GM18951 (cell line): ENCODE data around the gene DGKH.

Experiments used
- POLR2A ChIP-seq: IDR thresholded peaks from 4 replicates; pipeline ENCODE4 v1.6.1; 2011; ENCODE audit warnings: mild to moderate bottlenecking; ENCODE audit not compliant: insufficient read length, insufficient read depth; ENCODE audit errors: extremely low read depth
- in situ Hi-C: fragments of 300-500 bp; cut with MboI; formaldehyde crosslinking; loops from one replicate; pipeline ENCODE4 v1.12.0; 2022; ENCODE audit warnings: low sequenced_read_pairs, mixed read lengths, inconsistent platforms; ENCODE audit not compliant: unreplicated experiment

DGKH gene

GRCh38 chr13:42099962-42100675 is 51.7 kb downstream of the DGKH start:
- TF ChIP-seq POLR2A = no peak
- in situ Hi-C loops = loop anchor here (10.0 kb wide), 2 partner anchors 195 to 435 kb away; no protein-coding TSS in a partner anchor

GRCh38 chr13:42100960-42101359 is 52.5 kb downstream of the DGKH start:
- in situ Hi-C loops = loop anchor here (10.0 kb wide), 2 partner anchors 196 to 436 kb away; no protein-coding TSS in a partner anchor
- no peak for TF ChIP-seq POLR2A

- TF ChIP-seq POLR2A = no peak
- in situ Hi-C loops = loop anchor here (10.0 kb wide), 2 partner anchors 197 to 437 kb away; no protein-coding TSS in a partner anchor
Observed at GRCh38 chr13:42101821-42102585, 53.6 kb downstream of the DGKH start.

GRCh38 chr13:42102961-42103865 is 54.8 kb downstream of the DGKH start:
- in situ Hi-C loops = loop anchor here (10.0 kb wide), 2 partner anchors 198 to 438 kb away; no protein-coding TSS in a partner anchor
- TF ChIP-seq POLR2A = no peak

- no peak for TF ChIP-seq POLR2A
- in situ Hi-C loops = loop anchor here (10.0 kb wide), 2 partner anchors 202 to 442 kb away; no protein-coding TSS in a partner anchor
Observed at GRCh38 chr13:42106998-42107397, 58.5 kb downstream of the DGKH start.

- in situ Hi-C loops = loop anchor here (10.0 kb wide), 2 partner anchors 203 to 443 kb away; no protein-coding TSS in a partner anchor
- TF ChIP-seq POLR2A = no peak
Observed at GRCh38 chr13:42107421-42107820, 59.0 kb downstream of the DGKH start.

- TF ChIP-seq POLR2A = no peak
- in situ Hi-C loops = loop anchor here (10.0 kb wide), 2 partner anchors 203 to 443 kb away; no protein-coding TSS in a partner anchor
Observed at GRCh38 chr13:42108217-42108616, 59.8 kb downstream of the DGKH start.

- in situ Hi-C loops = loop anchor here (10.0 kb wide), 2 partner anchors 205 to 445 kb away; no protein-coding TSS in a partner anchor
- no peak for TF ChIP-seq POLR2A
Observed at GRCh38 chr13:42109957-42110356, 61.5 kb downstream of the DGKH start.

GRCh38 chr13:42110410-42111155 is 62.1 kb downstream of the DGKH start:
- in situ Hi-C loops = no loop called here
- no peak for TF ChIP-seq POLR2A

- in situ Hi-C loops = no loop called here
Observed at GRCh38 chr13:42112864-42113263, 64.4 kb downstream of the DGKH start.

GRCh38 chr13:42113478-42113877 is 65.0 kb downstream of the DGKH start:
- in situ Hi-C loops = no loop called here
- no peak for TF ChIP-seq POLR2A

More at GRCh38 chr13:42112864-42113263, 64.4 kb downstream of the DGKH start:
- no peak for TF ChIP-seq POLR2A

GRCh38 chr13:42114278-42114677 is 65.8 kb downstream of the DGKH start:
- no peak for TF ChIP-seq POLR2A
- in situ Hi-C loops = no loop called here
